NAMALWA (cell line): ENCODE data around the gene PIGZ.

Source experiments
- DNase-seq: peaks from one replicate; pipeline ENCODE4 v3.0.0-alpha.2; 2015; ENCODE audit warnings: low spot score

Gene PIGZ, protein sequence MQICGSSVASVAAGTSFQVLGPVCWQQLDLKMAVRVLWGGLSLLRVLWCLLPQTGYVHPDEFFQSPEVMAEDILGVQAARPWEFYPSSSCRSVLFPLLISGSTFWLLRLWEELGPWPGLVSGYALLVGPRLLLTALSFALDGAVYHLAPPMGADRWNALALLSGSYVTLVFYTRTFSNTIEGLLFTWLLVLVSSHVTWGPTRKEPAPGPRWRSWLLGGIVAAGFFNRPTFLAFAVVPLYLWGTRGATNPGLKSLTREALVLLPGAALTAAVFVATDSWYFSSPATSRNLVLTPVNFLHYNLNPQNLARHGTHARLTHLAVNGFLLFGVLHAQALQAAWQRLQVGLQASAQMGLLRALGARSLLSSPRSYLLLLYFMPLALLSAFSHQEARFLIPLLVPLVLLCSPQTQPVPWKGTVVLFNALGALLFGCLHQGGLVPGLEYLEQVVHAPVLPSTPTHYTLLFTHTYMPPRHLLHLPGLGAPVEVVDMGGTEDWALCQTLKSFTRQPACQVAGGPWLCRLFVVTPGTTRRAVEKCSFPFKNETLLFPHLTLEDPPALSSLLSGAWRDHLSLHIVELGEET

DNA sequence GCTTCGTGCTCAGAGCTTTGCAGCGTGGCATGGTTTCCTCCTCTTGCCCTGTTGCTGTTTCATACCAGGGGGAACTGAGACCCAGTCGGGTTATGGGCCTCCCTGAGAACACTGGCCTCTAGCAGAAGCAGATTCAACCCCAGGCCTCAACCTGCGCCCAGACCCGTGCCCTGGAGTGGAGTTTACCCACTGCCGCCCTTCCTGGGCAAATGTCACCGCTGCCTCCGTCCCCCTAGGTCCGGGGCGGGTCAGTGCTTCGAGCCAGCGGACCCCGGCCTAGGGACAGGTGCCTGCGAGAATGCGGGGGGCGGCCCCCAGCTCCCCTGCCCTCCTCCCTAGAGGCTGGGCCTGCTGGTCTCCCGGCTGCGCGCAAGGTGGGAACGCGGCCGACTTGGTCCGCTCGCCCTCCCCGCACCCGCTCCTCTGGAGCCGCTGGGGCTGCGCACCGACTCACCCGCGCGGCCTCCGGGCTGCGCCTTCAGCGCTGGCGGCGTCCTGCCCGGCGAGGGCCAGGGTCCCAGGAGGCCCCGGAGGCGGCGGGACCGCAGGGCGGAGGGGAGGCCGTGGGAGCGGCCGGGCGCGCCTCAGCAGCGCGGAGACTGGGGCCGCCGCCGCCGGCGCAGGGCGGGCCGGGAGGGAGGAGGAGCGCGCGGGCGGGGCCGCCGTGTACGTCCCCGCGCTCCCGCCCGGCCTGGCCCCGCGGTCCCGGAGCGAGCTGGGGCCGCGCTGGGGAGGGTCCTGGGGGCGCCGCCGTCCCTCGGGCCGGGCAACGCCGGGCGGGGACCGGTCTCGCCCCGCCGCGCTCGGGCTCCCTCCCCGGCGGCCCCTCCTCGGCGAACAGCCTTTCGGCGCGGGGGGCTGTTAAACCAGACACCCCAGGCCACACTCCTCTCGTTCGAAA is at the start of gene PIGZ:
TSS of gene PIGZ (minus strand) at position 601 of the 901 bp plus-strand sequence. CDS start 16,802 bp downstream, outside the sequence.
- peak; percentile 34 for DNase-seq

DNA sequence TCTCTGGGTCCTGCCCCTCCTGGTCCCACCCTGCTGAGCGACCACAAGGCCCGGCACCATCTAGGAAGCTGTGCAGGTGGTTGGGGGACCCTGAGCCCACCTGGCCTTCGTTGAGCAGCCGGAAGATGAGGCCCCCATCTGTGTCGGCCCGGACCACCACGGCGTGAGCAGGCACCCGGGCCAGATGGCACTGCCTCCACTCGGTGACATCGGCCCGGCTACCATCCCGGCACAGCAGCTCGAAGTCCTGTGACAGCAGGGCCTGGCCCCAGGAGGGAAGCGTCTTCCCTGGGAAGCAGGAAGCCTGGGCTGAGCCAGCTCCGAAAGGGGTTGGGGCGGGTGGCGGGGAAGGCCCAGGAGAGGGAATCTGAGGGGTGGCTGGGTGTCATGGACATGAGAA is 48.4 kb upstream of the PIGZ start:
- no peak for DNase-seq

GRCh38 chr3:197015790-197016736 is 47.4 kb upstream of the PIGZ start:
- no peak for DNase-seq

GRCh38 chr3:197014942-197015575 is 46.4 kb upstream of the PIGZ start:
- DNase-seq: no peak

GRCh38 chr3:197014024-197014423 is 45.4 kb upstream of the PIGZ start:
- no peak for DNase-seq

GRCh38 chr3:197012540-197012883 is 43.9 kb upstream of the PIGZ start:
- no peak for DNase-seq

GRCh38 chr3:197011780-197012539 is 43.3 kb upstream of the PIGZ start:
- no peak for DNase-seq

DNA sequence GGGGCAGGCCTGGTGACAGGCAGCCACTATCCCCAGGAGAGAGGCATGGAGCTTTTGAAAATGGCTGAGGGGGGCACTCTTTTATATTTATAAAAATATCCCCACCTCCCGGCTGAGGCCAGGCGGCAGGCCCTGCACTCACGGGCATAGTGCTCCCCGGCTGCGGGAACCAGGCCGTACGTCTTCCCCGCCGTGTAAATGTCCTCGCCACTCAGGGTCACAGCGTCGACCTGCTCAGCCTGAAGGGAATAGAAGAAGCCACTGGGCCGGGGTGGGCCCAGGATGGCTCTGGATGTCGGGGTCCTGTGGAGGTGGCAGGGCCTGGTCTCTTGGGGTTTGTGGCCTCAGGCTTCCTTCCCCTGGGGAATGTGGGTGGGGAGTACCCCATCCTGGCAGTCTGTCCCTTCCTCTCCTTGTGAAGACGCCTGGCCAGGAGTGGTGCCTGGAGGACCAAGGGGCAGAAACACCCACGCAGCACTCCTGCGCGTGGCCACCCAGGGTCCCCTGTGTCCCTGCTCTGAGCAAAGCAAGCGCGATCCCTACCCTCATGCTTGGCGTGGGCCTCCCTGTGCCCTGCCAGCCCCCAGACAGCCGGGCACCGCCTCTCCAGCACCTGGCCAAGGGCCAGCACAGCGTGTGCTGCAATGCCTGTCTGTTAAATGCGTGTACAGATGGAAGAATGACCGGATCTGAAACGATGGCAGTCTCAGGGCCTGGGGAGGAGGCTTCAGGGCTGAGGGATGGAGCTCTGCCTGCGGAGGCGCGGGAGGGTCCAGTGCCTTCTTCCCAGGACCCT is 42.1 kb upstream of the PIGZ start:
- no peak for DNase-seq

DNA sequence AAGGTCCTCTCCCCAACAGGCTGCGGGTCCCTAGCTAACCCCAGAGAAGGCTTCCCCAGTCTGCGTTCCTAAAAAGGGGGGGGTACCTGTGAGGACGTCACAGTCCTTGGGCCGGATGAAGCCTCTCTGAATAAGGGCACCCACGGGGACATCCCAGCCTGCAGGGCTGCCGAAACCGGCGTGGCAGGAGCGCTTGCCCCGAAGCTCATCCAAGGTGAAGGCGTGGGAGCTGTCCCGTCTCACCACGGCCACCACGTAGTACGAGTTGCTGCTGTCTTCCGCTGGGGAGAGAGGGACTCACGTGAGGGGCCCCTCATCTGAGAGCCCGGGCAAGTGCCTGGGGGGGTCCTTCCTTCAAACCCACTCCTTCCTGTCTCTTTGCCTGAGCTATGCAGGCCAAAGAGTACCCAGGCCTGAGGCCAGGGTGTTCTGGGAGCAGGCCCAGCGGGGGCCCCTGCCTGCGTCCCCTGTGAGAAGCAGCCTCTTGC is 40.9 kb upstream of the PIGZ start:
- no peak for DNase-seq

DNA sequence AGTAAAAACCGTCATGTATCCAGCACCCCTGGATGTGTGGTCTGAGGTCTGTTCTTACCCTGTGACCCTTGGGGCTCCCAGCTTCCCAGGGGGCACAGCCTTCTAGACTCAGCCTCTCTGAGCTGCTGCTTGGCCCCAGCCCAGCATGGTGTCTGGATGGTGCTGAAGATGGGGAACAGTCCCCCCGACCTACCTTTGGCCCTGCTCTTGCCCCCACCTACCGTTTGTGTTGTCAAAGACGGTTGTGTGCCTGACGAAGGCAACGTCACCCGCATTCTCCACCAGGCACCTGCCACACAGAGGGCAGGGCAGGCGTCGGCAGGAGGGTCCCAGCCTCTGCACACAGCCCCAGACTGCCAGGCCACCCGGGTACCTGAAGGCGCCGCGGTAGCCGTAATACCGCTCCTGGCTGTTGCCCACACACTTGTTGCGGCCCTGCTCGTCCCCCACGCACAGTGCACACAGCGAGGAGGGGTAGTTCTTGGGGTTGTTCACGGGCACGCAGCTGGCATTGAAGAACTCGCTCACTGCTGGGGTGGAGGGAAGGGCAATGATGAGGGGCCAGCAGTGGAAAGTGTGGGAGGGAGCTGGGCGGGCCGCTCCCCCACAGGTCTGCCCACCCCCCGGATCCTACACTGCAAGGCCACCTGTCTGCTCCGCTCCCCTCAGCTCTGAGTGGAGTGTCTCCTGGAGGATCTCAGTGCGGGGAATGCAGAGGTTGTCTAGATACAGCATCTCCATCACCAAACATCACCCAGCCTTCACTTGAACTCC is 40.0 kb upstream of the PIGZ start:
- no peak for DNase-seq

- no peak for DNase-seq
Observed at GRCh38 chr3:197007953-197008352, 39.3 kb upstream of the PIGZ start.

DNA sequence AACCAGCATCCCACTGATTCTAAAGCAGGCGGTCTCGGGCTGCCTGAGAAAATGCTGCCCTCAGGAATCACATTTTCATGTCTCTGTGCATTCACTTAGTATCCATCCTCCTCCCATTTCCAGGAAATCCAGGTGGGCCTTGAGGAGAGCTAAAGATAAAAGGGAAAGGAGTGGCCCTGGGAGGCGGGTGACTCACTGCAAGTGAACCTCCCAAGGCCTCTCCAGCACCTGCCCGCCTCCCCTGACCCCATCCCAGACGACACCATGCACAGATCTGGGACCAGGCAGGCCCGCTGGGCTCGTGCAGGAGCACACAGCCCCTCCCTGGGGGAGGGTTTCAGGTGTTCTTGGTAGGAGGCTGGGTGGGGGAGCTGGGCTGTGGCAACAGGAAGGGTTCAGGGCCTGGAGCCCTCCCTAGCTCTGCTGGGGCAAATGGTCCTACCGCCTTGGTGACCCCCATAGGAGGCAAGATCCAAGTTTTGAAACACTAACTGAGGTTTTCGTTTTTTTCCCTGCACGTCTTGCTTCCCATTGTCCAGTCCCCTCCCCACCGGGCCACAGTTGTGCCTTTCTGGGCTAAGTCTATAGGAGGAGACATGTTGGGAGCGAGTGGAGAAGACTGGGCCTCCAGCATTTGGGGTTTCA is 38.8 kb upstream of the PIGZ start:
- no peak for DNase-seq

DNA sequence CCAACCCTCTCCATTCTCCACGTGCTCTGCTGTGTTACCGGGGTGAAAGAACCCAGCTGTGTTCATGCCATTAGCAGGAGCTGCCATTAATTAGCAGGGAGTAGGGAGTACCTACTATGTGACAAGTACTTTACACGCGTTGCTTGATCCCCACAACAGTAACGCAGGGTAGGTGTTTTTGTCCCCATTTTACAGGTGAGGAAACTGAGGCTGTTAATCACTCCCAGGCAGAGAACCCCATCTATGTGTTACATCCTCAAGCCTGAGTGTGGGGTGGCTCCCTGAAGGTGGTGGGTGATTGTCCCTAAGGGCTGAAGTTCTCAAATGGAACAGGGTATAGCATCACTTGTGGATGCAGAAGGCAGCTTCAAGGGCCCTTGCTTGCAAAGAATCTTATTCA is 38.2 kb upstream of the PIGZ start:
- DNase-seq: no peak

- DNase-seq: no peak
Observed at GRCh38 chr3:197006446-197006845, 37.8 kb upstream of the PIGZ start.

- DNase-seq: peak; percentile 44
Observed at GRCh38 chr3:197003461-197004385, 35.1 kb upstream of the PIGZ start.

- peak; percentile 72 for DNase-seq
Observed at GRCh38 chr3:197002701-197003454, 34.2 kb upstream of the PIGZ start.
